K562 (cell line): Measurements from ENCODE around the gene FANCC. TPM values are rescaled to one million over a fixed set of nuclear protein-coding genes. Genes with fewer than 3 reads are reported as not detected.

Experiments used
- HNRNPK ChIP-seq: fragments of 200-400 bp; formaldehyde crosslinking; IDR thresholded peaks from one replicate; pipeline ENCODE4 v1.6.1; 2018; ENCODE audit warnings: mild to moderate bottlenecking, low read depth, low read length; ENCODE audit not compliant: poor library complexity, severe bottlenecking
- ZNF143 ChIP-seq: sonication (generic); formaldehyde crosslinking; IDR thresholded peaks from 2 replicates; pipeline ENCODE4 v1.9.0; 2022; ENCODE audit warnings: mild to moderate bottlenecking, missing genetic modification reagents
- polyA plus RNA-seq, 8 experiments: library from polyadenylated mRNA; depleted of rRNA in 4 of 8; stranded (reverse) in 5 of 8; unstranded in 3 of 8; fragments of >200 nt; fragmentation: Nextera tagmentation in 2 of 8; fragmentation: Illumina TruSeq in 1 of 8; extraction: Ambion mirVana in 2 of 8; extraction: Trizol in 1 of 8; gene quantifications; 2 replicates each; pipeline versions ENCODE4 v1.2.1 to v1.2.3, GENCODE V29; 2011 to 2014; ENCODE audit warnings: inconsistent platforms in 1 of 8, missing spikeins in 1 of 8
- total RNA-seq, 7 experiments: library from RNA; depleted of rRNA in 6 of 7; stranded (reverse); fragments of >200 nt in 6 of 7; fragmentation: Illumina TruSeq in 2 of 7; extraction: Trizol in 2 of 7; gene quantifications; 2 replicates each; pipeline versions ENCODE4 v1.2.1 to v1.2.3, GENCODE V29; 2011 to 2021; ENCODE audit warnings: low replicate concordance in 1 of 7
- TF ChIP-seq, protein P1 (sequence below): sonication (generic); formaldehyde crosslinking; IDR thresholded peaks from 2 replicates; pipeline ENCODE4 v1.8.0; 2023; ENCODE audit warnings: missing genetic modification reagents, mild to moderate bottlenecking, borderline replicate concordance
- TF ChIP-seq, protein P2 (sequence below): fragments of 250-450 bp; sonication (Bioruptor Pico); IDR thresholded peaks from 2 replicates; pipeline ENCODE4 v1.5.0; 2020; ENCODE audit warnings: mild to moderate bottlenecking, borderline replicate concordance
- TF ChIP-seq, protein P3 (sequence below): sonication (generic); formaldehyde crosslinking; IDR thresholded peaks from 2 replicates; pipeline ENCODE4 v1.8.1; 2023; ENCODE audit warnings: mild to moderate bottlenecking, missing genetic modification reagents
- TF ChIP-seq, protein P4 (sequence below): fragments of 250-450 bp; sonication (Bioruptor Pico); IDR thresholded peaks from 2 replicates; pipeline ENCODE4 v1.9.0; 2021; ENCODE audit warnings: mild to moderate bottlenecking, inconsistent platforms

Gene FANCC
- total and polyA plus RNA-seq, 9 of the 15 experiments (the other 6 are each of a cell fraction or from before 2014, with no cell fraction given) = 4.6 to 18.4 (median 14.2) TPM

DNA sequence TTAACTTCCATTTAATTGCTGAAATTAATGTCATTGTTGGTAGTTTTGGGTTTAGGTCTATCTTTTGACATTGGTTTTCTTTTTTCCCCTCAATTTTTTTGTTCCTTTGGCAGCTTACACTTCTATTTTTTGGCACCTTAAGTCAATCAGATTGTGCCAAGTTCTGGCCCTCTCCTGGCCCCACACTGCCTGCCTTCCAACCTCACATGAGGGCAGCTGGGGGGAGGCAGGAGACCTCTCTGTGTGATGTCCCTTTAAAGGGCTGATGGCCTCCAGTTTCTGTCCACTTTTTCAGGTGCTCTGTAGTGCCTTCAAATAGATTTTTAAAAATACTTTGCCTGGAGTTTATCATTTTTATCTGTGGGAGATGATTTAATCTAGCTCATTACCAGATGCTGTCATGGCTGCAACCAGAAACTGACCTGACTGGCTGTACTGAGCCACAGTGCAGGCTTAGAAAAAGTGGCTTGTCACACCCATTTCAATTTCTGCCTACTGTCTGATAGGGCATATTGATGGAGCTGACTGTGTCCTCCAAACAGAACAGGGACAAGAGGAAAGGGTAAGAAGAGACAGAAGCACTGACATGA lies 196.6 kb downstream of the FANCC start (continued):
- TF ChIP-seq, protein P1, sequence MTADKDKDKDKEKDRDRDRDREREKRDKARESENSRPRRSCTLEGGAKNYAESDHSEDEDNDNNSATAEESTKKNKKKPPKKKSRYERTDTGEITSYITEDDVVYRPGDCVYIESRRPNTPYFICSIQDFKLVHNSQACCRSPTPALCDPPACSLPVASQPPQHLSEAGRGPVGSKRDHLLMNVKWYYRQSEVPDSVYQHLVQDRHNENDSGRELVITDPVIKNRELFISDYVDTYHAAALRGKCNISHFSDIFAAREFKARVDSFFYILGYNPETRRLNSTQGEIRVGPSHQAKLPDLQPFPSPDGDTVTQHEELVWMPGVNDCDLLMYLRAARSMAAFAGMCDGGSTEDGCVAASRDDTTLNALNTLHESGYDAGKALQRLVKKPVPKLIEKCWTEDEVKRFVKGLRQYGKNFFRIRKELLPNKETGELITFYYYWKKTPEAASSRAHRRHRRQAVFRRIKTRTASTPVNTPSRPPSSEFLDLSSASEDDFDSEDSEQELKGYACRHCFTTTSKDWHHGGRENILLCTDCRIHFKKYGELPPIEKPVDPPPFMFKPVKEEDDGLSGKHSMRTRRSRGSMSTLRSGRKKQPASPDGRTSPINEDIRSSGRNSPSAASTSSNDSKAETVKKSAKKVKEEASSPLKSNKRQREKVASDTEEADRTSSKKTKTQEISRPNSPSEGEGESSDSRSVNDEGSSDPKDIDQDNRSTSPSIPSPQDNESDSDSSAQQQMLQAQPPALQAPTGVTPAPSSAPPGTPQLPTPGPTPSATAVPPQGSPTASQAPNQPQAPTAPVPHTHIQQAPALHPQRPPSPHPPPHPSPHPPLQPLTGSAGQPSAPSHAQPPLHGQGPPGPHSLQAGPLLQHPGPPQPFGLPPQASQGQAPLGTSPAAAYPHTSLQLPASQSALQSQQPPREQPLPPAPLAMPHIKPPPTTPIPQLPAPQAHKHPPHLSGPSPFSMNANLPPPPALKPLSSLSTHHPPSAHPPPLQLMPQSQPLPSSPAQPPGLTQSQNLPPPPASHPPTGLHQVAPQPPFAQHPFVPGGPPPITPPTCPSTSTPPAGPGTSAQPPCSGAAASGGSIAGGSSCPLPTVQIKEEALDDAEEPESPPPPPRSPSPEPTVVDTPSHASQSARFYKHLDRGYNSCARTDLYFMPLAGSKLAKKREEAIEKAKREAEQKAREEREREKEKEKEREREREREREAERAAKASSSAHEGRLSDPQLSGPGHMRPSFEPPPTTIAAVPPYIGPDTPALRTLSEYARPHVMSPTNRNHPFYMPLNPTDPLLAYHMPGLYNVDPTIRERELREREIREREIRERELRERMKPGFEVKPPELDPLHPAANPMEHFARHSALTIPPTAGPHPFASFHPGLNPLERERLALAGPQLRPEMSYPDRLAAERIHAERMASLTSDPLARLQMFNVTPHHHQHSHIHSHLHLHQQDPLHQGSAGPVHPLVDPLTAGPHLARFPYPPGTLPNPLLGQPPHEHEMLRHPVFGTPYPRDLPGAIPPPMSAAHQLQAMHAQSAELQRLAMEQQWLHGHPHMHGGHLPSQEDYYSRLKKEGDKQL = no peak
- TF ChIP-seq ZNF143 (CRISPR knock-in tag) (no peak), HNRNPK (no peak)
- TF ChIP-seq, protein P2, sequence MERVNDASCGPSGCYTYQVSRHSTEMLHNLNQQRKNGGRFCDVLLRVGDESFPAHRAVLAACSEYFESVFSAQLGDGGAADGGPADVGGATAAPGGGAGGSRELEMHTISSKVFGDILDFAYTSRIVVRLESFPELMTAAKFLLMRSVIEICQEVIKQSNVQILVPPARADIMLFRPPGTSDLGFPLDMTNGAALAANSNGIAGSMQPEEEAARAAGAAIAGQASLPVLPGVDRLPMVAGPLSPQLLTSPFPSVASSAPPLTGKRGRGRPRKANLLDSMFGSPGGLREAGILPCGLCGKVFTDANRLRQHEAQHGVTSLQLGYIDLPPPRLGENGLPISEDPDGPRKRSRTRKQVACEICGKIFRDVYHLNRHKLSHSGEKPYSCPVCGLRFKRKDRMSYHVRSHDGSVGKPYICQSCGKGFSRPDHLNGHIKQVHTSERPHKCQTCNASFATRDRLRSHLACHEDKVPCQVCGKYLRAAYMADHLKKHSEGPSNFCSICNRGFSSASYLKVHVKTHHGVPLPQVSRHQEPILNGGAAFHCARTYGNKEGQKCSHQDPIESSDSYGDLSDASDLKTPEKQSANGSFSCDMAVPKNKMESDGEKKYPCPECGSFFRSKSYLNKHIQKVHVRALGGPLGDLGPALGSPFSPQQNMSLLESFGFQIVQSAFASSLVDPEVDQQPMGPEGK (CRISPR knock-in tag) = no peak
- TF ChIP-seq, protein P3, sequence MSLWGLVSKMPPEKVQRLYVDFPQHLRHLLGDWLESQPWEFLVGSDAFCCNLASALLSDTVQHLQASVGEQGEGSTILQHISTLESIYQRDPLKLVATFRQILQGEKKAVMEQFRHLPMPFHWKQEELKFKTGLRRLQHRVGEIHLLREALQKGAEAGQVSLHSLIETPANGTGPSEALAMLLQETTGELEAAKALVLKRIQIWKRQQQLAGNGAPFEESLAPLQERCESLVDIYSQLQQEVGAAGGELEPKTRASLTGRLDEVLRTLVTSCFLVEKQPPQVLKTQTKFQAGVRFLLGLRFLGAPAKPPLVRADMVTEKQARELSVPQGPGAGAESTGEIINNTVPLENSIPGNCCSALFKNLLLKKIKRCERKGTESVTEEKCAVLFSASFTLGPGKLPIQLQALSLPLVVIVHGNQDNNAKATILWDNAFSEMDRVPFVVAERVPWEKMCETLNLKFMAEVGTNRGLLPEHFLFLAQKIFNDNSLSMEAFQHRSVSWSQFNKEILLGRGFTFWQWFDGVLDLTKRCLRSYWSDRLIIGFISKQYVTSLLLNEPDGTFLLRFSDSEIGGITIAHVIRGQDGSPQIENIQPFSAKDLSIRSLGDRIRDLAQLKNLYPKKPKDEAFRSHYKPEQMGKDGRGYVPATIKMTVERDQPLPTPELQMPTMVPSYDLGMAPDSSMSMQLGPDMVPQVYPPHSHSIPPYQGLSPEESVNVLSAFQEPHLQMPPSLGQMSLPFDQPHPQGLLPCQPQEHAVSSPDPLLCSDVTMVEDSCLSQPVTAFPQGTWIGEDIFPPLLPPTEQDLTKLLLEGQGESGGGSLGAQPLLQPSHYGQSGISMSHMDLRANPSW (CRISPR knock-in tag) = no peak
- TF ChIP-seq, protein P4, sequence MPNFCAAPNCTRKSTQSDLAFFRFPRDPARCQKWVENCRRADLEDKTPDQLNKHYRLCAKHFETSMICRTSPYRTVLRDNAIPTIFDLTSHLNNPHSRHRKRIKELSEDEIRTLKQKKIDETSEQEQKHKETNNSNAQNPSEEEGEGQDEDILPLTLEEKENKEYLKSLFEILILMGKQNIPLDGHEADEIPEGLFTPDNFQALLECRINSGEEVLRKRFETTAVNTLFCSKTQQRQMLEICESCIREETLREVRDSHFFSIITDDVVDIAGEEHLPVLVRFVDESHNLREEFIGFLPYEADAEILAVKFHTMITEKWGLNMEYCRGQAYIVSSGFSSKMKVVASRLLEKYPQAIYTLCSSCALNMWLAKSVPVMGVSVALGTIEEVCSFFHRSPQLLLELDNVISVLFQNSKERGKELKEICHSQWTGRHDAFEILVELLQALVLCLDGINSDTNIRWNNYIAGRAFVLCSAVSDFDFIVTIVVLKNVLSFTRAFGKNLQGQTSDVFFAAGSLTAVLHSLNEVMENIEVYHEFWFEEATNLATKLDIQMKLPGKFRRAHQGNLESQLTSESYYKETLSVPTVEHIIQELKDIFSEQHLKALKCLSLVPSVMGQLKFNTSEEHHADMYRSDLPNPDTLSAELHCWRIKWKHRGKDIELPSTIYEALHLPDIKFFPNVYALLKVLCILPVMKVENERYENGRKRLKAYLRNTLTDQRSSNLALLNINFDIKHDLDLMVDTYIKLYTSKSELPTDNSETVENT (CRISPR knock-in tag) = no peak
